ENCODE measurements around the gene IL12B.

Gene IL12B

DNA sequence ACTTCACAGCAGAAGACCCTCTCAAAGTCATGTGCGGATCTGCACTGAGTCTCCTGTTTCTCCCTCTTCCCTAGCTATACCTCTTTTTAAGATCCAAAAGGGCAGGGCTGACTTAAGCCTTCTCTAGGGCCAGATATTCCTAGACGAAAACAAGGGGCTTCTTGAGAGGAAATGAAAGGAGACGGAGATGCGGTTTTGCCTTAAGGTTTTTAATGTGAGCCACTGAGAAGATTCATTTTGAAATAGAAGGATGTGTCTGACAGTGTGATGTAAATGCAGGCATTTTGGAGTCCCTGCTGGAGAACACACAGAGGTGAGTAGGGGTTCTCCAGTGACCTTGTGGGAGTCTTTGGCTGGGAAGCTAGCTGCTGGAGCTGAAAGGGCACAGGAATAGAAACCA, 15.6 kb upstream of the IL12B start:
- no peaks in the 10 kb centered on the region for H3K4me1 ChIP-seq (ENCODE audit: control insufficient read depth in 2 of 2, insufficient read depth in 2 of 2, low read length in 2 of 2)
- H3K4me3 ChIP-seq (ENCODE audit: low read length in 2 of 2), result no peak overlapping the region
- H3K27me3 ChIP-seq (ENCODE audit: control insufficient read depth in 2 of 2, insufficient read depth in 2 of 2, low read length in 2 of 2), result no peaks in the 10 kb centered on the region
- H3K36me3 ChIP-seq (ENCODE audit: control insufficient read depth in 2 of 2, insufficient read depth in 2 of 2, low read length in 2 of 2), result no peaks in the 10 kb centered on the region
- H3K9me3 ChIP-seq (ENCODE audit: control insufficient read depth in 2 of 2, low read length in 2 of 2), result peaks cover 0 to 3% of the 10 kb centered on the region in 2 donors
- H3K27ac ChIP-seq (ENCODE audit: low read depth in 2 of 2, low read length in 2 of 2), result no peak overlapping the region
- no peak overlapping the region for H3K9ac ChIP-seq (ENCODE audit: low read depth in 1 of 2, low read length in 2 of 2)

DNA sequence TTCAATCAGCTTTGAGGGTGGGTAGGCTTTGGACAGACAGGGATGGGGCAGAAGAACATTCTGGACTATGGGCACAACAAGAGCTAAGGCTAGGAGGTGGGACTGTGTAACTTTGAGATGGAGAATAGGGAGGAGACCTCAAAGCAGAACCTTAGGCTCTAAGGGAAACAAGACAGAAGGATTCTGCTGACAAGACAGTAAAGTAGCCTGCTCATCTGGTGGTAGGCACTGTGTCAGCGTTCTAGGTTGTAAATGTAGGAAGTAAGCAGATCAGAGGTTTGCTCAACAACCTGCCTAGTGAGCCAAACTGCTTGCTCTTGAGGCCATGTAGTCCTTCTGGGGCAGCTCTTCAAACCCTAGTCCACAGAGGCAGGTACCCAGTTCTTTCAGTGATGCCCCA, 15.0 kb upstream of the IL12B start:
- Histone ChIP-seq H3K27ac (ENCODE audit: low read depth in 2 of 2, low read length in 2 of 2) (no peak overlapping the region), H3K36me3 (ENCODE audit: control insufficient read depth in 2 of 2, insufficient read depth in 2 of 2, low read length in 2 of 2) (no peaks in the 10 kb centered on the region), H3K27me3 (ENCODE audit: control insufficient read depth in 2 of 2, insufficient read depth in 2 of 2, low read length in 2 of 2) (no peaks in the 10 kb centered on the region), H3K9ac (ENCODE audit: low read depth in 1 of 2, low read length in 2 of 2) (no peak overlapping the region), H3K4me3 (ENCODE audit: low read length in 2 of 2) (no peak overlapping the region), H3K4me1 (ENCODE audit: control insufficient read depth in 2 of 2, insufficient read depth in 2 of 2, low read length in 2 of 2) (no peaks in the 10 kb centered on the region), H3K9me3 (ENCODE audit: control insufficient read depth in 2 of 2, low read length in 2 of 2) (peaks cover 0 to 3% of the 10 kb centered on the region in 2 donors)

DNA sequence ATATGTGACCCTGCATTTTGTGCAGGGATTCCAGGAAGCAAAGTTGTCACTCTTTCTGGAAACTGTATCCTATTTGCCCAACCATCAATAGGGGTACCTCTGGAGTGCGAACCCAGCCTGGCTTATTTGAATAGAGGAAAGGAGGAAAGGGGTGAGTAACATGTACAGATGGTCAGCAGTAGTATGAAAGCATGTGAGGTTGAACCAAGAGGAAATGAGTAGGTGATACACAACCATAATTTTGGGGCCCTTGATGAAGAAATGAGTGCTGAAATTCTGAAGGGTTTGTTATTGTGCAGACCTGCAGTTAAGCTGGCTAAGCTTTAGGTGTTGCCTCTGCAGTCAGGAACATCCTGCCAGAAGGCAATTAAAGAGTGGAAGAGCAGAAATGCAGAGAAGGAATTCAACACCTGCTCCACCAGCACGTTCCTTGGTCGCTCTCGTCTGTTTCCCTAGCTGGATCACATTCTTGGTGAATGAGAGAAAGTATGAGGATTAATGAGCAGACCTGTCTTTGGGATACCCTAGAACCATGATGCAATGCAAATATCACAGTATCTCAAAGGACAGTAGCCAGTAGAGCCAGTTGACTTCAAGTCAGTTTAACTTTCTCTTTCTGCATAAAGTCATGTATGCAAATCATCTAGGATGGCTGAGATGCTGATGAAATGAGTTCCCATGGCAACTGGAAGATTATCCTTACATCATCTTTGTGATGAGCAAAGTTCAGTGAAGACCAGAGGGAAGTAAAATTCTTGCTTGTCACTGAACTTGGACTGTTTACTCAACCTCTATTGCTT, 13.2 kb upstream of the IL12B start:
- no peaks in the 10 kb centered on the region for H3K27me3 ChIP-seq (ENCODE audit: control insufficient read depth in 2 of 2, insufficient read depth in 2 of 2, low read length in 2 of 2)
- H3K27ac ChIP-seq (ENCODE audit: low read depth in 2 of 2, low read length in 2 of 2), result no peak overlapping the region

DNA sequence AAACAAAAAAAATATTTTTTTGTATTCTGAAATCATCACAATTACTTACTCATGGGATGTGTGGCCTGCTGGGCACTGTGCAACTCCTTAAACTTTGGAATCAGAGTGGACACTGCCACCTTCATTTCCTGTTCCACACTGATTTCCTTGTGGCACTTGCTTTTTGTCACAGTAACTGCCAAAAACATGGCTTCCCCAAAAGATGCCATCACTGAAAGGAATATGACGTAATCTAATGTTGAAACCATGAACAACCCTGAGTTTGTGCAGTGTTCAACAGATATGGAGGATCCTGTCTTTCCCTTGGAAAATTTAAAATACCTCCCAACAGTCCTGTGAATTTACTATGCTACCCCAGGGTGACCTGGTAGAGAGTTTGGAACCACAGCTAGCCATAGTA, 12.6 kb upstream of the IL12B start:
- H3K9ac ChIP-seq (ENCODE audit: low read depth in 1 of 2, low read length in 2 of 2), result no peak overlapping the region
- H3K27ac ChIP-seq (ENCODE audit: low read depth in 2 of 2, low read length in 2 of 2), result no peak overlapping the region
- H3K36me3 ChIP-seq (ENCODE audit: control insufficient read depth in 2 of 2, insufficient read depth in 2 of 2, low read length in 2 of 2), result no peaks in the 10 kb centered on the region
- H3K27me3 ChIP-seq (ENCODE audit: control insufficient read depth in 2 of 2, insufficient read depth in 2 of 2, low read length in 2 of 2), result no peaks in the 10 kb centered on the region
- peaks cover 0 to 3% of the 10 kb centered on the region in 2 donors for H3K9me3 ChIP-seq (ENCODE audit: control insufficient read depth in 2 of 2, low read length in 2 of 2)
- H3K4me1 ChIP-seq (ENCODE audit: control insufficient read depth in 2 of 2, insufficient read depth in 2 of 2, low read length in 2 of 2), result no peaks in the 10 kb centered on the region
- H3K4me3 ChIP-seq (ENCODE audit: low read length in 2 of 2), result no peak overlapping the region

More for the DNA sequence above, 13.2 kb upstream of the IL12B start:
- Histone ChIP-seq H3K4me3 (ENCODE audit: low read length in 2 of 2) (no peak overlapping the region), H3K36me3 (ENCODE audit: control insufficient read depth in 2 of 2, insufficient read depth in 2 of 2, low read length in 2 of 2) (no peaks in the 10 kb centered on the region), H3K9ac (ENCODE audit: low read depth in 1 of 2, low read length in 2 of 2) (no peak overlapping the region), H3K9me3 (ENCODE audit: control insufficient read depth in 2 of 2, low read length in 2 of 2) (peaks cover 0 to 3% of the 10 kb centered on the region in 2 donors), H3K4me1 (ENCODE audit: control insufficient read depth in 2 of 2, insufficient read depth in 2 of 2, low read length in 2 of 2) (no peaks in the 10 kb centered on the region)

DNA sequence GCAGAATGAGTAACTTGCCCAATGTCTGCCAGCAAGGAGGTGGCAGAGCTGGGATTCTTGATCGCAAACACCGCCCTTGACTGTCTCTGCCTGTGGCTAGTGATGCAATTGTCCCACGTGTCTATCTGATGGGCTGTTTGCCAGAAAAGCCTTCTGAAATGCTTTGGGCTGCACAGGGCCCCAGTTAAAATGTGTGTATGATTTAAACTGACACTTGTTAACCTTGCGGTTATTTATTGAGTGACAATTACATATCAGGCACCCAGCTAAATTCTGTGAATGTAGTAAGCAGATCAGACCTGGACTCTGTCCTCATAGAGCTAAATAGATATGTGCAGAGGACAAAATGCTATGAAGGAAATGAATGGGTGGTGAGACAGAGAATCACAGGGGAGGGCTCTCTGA, 11.6 kb upstream of the IL12B start:
- Histone ChIP-seq H3K36me3 (ENCODE audit: control insufficient read depth in 2 of 2, insufficient read depth in 2 of 2, low read length in 2 of 2) (no peaks in the 10 kb centered on the region), H3K9me3 (ENCODE audit: control insufficient read depth in 2 of 2, low read length in 2 of 2) (peaks cover 0 to 3% of the 10 kb centered on the region in 2 donors), H3K27ac (ENCODE audit: low read depth in 2 of 2, low read length in 2 of 2) (no peak overlapping the region), H3K27me3 (ENCODE audit: control insufficient read depth in 2 of 2, insufficient read depth in 2 of 2, low read length in 2 of 2) (no peaks in the 10 kb centered on the region), H3K4me1 (ENCODE audit: control insufficient read depth in 2 of 2, insufficient read depth in 2 of 2, low read length in 2 of 2) (no peaks in the 10 kb centered on the region), H3K9ac (ENCODE audit: low read depth in 1 of 2, low read length in 2 of 2) (no peak overlapping the region), H3K4me3 (ENCODE audit: low read length in 2 of 2) (no peak overlapping the region)

DNA sequence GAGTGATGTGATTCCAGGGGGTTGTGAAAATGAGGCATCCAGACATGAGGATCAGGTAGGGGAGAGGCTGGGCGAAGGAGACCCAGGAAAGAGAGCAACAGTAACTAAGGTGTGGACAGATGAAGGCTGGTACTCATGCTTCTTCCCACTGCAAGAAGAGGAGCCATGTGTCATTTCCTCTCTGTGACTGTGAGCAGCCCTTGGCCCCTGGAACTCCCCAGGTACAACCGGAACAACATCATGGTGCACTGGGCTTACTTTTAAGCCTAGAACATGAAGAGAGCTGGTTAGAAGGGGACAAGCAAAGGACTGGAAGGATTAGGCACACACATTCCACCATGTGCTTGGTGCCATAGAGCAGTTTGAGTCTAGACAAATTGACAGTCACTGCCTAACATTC, 10.9 kb upstream of the IL12B start:
- Histone ChIP-seq H3K27ac (ENCODE audit: low read depth in 2 of 2, low read length in 2 of 2) (no peak overlapping the region), H3K9ac (ENCODE audit: low read depth in 1 of 2, low read length in 2 of 2) (no peak overlapping the region), H3K27me3 (ENCODE audit: control insufficient read depth in 2 of 2, insufficient read depth in 2 of 2, low read length in 2 of 2) (no peaks in the 10 kb centered on the region), H3K36me3 (ENCODE audit: control insufficient read depth in 2 of 2, insufficient read depth in 2 of 2, low read length in 2 of 2) (no peaks in the 10 kb centered on the region), H3K4me1 (ENCODE audit: control insufficient read depth in 2 of 2, insufficient read depth in 2 of 2, low read length in 2 of 2) (no peaks in the 10 kb centered on the region), H3K9me3 (ENCODE audit: control insufficient read depth in 2 of 2, low read length in 2 of 2) (peaks cover 0 to 3% of the 10 kb centered on the region in 2 donors), H3K4me3 (ENCODE audit: low read length in 2 of 2) (no peak overlapping the region)

DNA sequence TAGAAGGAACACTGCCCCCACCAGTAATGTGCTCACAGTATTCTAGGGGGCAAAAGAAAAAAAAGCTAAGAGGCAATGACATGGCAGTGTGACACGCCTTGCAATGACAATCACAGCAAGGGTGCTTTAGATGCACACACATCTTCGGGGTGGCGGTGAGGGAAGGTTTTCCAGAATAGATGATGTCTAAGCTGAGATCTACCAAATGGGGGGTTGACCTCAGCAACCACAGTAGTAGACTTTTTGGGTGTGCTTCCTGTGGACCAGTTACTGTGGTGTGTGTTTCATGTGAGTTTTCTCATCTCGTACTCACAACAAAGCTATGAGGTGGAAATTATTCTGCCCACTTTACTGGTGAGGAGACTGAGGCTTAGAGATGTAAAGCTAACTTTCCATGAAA, 10.2 kb upstream of the IL12B start:
- Histone ChIP-seq H3K9ac (ENCODE audit: low read depth in 1 of 2, low read length in 2 of 2) (no peak overlapping the region), H3K36me3 (ENCODE audit: control insufficient read depth in 2 of 2, insufficient read depth in 2 of 2, low read length in 2 of 2) (no peaks in the 10 kb centered on the region), H3K4me3 (ENCODE audit: low read length in 2 of 2) (no peak overlapping the region), H3K9me3 (ENCODE audit: control insufficient read depth in 2 of 2, low read length in 2 of 2) (peaks cover 0 to 3% of the 10 kb centered on the region in 2 donors), H3K27me3 (ENCODE audit: control insufficient read depth in 2 of 2, insufficient read depth in 2 of 2, low read length in 2 of 2) (no peaks in the 10 kb centered on the region), H3K27ac (ENCODE audit: low read depth in 2 of 2, low read length in 2 of 2) (no peak overlapping the region), H3K4me1 (ENCODE audit: control insufficient read depth in 2 of 2, insufficient read depth in 2 of 2, low read length in 2 of 2) (no peaks in the 10 kb centered on the region)

DNA sequence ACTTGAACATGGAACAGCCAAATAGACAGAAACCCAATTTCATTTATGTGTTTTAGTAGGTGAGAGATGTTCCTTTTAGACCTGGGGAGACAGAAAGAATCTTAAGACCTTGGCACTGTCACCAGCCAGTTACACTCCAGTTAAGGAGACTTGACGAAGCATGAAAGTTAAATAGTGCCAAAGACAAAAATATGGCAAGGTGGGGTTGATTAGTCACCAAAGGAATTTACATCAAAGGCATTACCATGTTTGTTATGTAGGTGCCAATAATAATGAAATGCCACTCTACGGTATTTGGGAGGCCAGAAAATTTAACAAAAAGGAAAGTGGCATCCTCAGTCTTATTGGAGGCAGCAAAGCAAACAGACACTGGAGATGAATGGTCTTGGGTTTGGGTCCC, 9.2 kb upstream of the IL12B start:
- no peaks in the 10 kb centered on the region for H3K4me1 ChIP-seq (ENCODE audit: control insufficient read depth in 2 of 2, insufficient read depth in 2 of 2, low read length in 2 of 2)
- H3K9me3 ChIP-seq (ENCODE audit: control insufficient read depth in 2 of 2, low read length in 2 of 2), result peaks cover 0 to 3% of the 10 kb centered on the region in 2 donors
- H3K27me3 ChIP-seq (ENCODE audit: control insufficient read depth in 2 of 2, insufficient read depth in 2 of 2, low read length in 2 of 2), result no peaks in the 10 kb centered on the region
- H3K36me3 ChIP-seq (ENCODE audit: control insufficient read depth in 2 of 2, insufficient read depth in 2 of 2, low read length in 2 of 2), result no peaks in the 10 kb centered on the region
- H3K4me3 ChIP-seq (ENCODE audit: low read length in 2 of 2), result no peak overlapping the region
- H3K27ac ChIP-seq (ENCODE audit: low read depth in 2 of 2, low read length in 2 of 2), result no peak overlapping the region
- H3K9ac ChIP-seq (ENCODE audit: low read depth in 1 of 2, low read length in 2 of 2), result no peak overlapping the region

DNA sequence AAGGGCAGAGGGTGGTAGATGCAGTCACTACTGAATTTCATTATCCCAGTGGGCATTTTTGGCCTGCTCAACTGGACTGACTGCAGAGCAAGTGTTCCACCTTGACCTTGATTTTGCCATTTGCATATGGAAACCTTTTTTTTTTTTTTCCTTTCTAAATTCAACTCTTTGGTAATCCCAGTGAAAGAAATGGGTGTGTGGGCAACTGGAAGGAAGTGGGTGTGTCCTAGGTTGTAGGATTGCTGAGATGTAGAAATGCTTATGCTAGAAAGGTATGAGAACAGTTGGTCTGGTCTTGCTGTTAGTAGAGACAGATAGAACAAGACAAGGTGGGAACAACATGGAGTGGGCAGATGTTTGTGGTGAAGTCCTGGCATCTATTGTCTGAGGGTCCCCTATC, 7.8 kb upstream of the IL12B start:
- Histone ChIP-seq H3K27me3 (ENCODE audit: control insufficient read depth in 2 of 2, insufficient read depth in 2 of 2, low read length in 2 of 2) (no peaks in the 10 kb centered on the region), H3K9ac (ENCODE audit: low read depth in 1 of 2, low read length in 2 of 2) (no peak overlapping the region), H3K9me3 (ENCODE audit: control insufficient read depth in 2 of 2, low read length in 2 of 2) (no peaks in the 10 kb centered on the region), H3K27ac (ENCODE audit: low read depth in 2 of 2, low read length in 2 of 2) (no peak overlapping the region), H3K4me1 (ENCODE audit: control insufficient read depth in 2 of 2, insufficient read depth in 2 of 2, low read length in 2 of 2) (no peaks in the 10 kb centered on the region), H3K36me3 (ENCODE audit: control insufficient read depth in 2 of 2, insufficient read depth in 2 of 2, low read length in 2 of 2) (no peaks in the 10 kb centered on the region), H3K4me3 (ENCODE audit: low read length in 2 of 2) (no peak overlapping the region)

DNA sequence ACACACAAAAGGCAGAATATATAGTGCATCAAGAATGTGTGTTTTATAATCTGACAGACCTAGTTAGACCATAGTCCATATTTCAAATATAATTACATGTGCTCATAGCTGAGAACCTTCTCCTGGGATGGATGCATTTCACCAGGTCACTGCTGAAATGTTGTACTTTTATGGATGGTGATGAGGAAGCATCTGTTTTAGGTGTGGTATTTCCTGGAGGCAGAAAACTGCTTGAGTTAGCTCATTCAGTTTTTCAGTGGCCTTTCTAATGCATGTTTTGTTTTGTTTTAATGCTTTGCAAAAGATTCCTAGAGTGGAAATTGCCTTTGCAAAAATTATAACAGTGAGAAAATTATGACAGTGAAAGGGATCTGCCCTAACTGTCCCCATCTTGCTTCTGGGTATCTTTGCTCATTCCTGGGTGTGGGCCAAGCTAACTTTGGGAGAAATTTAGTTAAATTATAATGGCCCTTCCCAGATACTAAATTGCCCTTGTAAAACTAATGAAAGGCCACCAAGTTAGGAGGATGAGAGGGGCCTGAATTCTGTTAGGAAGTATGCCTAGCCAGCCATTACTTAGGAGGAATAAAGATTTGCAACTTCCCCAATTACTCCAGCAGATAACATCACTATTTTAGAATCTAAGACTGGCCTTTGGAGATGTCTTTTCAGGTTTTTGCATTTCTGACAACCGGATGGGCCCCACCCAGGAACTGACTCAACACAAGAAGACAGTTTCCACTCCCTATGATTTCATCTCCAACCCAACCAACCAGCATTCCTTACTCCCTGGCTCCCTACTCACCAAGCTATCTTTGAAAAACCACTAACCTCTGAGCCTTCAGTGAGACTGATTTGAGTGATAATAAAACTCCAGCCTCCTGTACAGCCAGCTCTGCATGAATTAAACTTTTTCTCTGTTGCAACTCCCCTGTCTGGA, 7.0 kb upstream of the IL12B start:
- Histone ChIP-seq H3K27ac (ENCODE audit: low read depth in 2 of 2, low read length in 2 of 2) (no peak overlapping the region), H3K9me3 (ENCODE audit: control insufficient read depth in 2 of 2, low read length in 2 of 2) (no peaks in the 10 kb centered on the region), H3K36me3 (ENCODE audit: control insufficient read depth in 2 of 2, insufficient read depth in 2 of 2, low read length in 2 of 2) (no peaks in the 10 kb centered on the region), H3K4me1 (ENCODE audit: control insufficient read depth in 2 of 2, insufficient read depth in 2 of 2, low read length in 2 of 2) (no peaks in the 10 kb centered on the region), H3K9ac (ENCODE audit: low read depth in 1 of 2, low read length in 2 of 2) (no peak overlapping the region), H3K27me3 (ENCODE audit: control insufficient read depth in 2 of 2, insufficient read depth in 2 of 2, low read length in 2 of 2) (no peaks in the 10 kb centered on the region), H3K4me3 (ENCODE audit: low read length in 2 of 2) (no peak overlapping the region)

Measured in mucosa of rectum (tissue), 2 donors.